ENCODE data around the gene TMEM179.

DNA sequence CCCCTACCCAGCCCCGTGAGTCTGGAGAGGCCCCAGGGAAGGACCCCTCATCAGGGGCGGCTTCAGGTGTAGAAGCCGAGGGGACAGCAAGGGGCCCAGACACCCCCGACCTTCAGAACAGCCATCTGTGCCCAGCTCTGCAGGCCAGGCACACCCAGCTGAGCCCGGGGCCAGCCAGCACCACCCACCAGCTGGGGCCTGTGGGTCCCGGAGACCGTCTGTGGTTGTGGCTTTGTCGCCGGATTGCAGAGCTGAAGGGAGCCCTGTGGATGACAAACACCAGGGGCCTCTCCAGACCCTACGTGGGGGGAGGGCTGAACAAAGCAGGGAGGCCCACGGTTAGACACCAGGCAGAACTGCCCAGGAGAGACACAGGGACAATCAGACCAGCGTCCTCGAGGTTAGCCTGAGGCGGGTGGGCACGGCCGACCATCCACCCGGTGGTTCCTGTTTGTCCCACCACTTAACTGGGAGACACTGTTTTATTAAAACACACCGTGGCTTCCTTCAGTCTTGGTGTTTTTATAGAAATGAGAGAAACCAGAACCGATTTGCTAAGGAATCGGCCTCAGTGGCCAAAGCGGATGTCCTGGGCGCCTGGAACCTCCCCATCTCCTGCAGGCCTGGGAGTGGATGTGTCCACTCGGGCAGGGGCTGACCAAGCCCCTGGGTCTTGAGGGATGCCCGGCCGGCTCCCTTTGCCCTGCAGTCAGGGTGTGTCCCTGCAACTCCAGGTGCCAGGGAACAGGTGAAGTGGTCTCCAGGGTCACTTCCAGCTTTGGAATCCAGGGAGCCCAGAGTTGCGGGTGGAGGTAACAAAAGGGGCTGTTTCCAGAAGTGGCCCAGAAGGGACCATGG lies 15.0 kb downstream of the TMEM179 start:
- TF ChIP-seq, protein P1, sequence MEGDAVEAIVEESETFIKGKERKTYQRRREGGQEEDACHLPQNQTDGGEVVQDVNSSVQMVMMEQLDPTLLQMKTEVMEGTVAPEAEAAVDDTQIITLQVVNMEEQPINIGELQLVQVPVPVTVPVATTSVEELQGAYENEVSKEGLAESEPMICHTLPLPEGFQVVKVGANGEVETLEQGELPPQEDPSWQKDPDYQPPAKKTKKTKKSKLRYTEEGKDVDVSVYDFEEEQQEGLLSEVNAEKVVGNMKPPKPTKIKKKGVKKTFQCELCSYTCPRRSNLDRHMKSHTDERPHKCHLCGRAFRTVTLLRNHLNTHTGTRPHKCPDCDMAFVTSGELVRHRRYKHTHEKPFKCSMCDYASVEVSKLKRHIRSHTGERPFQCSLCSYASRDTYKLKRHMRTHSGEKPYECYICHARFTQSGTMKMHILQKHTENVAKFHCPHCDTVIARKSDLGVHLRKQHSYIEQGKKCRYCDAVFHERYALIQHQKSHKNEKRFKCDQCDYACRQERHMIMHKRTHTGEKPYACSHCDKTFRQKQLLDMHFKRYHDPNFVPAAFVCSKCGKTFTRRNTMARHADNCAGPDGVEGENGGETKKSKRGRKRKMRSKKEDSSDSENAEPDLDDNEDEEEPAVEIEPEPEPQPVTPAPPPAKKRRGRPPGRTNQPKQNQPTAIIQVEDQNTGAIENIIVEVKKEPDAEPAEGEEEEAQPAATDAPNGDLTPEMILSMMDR (IDR thresholded peaks at IDR 0.05; ENCODE audit: control extremely low read depth in 1 of 3, insufficient read depth in 1 of 3, low read depth in 1 of 3, low read length in 3 of 3), result no peak
- TF ChIP-seq NRF1 (IDR thresholded peaks at IDR 0.05; ENCODE audit: low read depth, low read length) (no peak), POLR2A (IDR thresholded peaks at IDR 0.05; ENCODE audit: control extremely low read depth in 1 of 2, low read depth in 2 of 2, low read length in 2 of 2) (no peak), POLR2AphosphoS5 (IDR thresholded peaks at IDR 0.05; ENCODE audit: low read depth, low read length) (no peak), SIX5 (IDR thresholded peaks at IDR 0.05; ENCODE audit: low read depth, low read length) (no peak), KDM5A (IDR thresholded peaks at IDR 0.05; ENCODE audit: low read length) (no peak)

Data from H1 (cell line).